Activated CD4-positive, CD25-positive, alpha-beta regulatory T cell treated with anti-CD3 and anti-CD28 coated beads, Interleukin-2, amount 50 U/mL, for 72 hours (primary cell): Measurements from ENCODE around the gene MATK.

Experiments
- DNase-seq: peaks from one replicate; pipeline ENCODE4 v3.0.0; 2021

Gene MATK

DNA sequence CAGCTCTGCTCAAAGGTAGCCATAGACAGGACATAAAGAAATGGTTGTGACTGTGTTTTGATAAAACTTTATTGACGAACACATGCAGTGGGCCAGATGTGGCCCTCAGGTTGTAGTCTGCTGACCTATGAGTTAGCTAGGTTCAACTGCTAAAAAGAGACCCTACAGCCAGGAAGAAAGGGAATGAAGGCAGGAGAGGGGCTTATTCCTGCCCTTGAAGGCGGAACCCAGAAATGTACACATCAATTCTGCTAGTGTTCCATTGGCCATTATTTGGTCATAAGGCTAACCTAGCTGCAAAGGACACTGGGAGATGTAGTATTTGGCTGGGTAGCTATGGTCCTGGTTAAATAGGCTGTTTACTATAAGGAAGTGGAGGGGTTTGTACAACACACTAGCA lies 42.7 kb downstream of the MATK start:
- DNase-seq: no peak

- DNase-seq: no peak
These were observed 45.8 kb downstream of the MATK start for GRCh38 chr19:3740431-3740830.

DNA sequence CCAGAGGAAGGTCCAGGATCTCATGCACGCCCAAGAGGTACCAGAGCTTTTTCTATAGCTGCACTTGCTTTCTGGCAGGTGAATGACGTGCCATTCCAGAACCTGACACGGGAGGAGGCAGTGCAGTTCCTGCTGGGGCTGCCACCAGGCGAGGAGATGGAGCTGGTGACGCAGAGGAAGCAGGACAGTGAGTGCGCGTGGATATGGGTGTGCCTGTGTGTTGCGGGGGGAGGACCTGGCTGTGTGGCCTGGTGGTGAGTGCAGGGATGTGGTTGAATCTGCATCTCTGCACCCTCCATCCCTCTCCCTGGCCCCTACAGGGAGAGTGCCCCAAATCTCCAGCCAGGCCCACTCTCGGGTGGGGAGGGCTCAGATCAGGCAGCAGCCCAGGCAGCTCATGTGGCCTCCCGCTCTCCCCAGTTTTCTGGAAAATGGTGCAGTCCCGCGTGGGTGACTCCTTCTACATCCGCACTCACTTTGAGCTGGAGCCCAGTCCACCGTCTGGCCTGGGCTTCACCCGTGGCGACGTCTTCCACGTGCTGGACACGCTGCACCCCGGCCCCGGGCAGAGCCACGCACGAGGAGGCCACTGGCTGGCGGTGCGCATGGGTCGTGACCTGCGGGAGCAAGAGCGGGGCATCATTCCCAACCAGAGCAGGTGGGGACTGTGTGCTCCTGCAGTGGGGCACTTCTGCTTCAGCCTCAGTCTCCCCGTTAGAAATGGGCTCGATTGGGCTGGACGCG lies 47.5 kb downstream of the MATK start:
- DNase-seq: no peak

- DNase-seq: no peak
These were observed 48.5 kb downstream of the MATK start for GRCh38 chr19:3737487-3738205.

- no peak for DNase-seq
These were observed 50.0 kb downstream of the MATK start for GRCh38 chr19:3736106-3736724.

GRCh38 chr19:3734310-3734600 lies 51.9 kb downstream of the MATK start:
- DNase-seq: no peak

- DNase-seq: no peak
These were observed 52.5 kb downstream of the MATK start for GRCh38 chr19:3733549-3734309.

DNA sequence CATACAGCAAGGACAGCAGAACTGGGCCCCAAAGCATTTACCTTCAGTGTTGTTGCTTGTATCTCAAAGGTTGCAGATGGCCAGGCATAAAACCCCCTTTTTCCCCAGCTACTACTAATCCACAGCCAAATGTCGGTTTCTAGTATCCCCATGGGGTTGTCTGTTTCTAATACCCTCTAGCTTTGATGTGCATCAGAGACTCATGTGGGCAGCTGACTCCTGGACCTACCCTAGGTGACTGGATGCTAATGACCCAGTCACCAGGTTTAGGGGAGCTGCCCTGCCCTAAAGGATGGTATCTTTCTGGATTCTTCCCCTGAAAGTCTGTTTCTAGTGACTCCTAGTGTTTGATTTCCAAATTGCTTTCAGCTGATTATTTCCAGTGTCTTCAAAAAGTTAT lies 54.1 kb downstream of the MATK start:
- DNase-seq: no peak

GRCh38 chr19:3730457-3730958 lies 55.7 kb downstream of the MATK start:
- no peak for DNase-seq
